Measurements from ENCODE around the gene UBE2S.
A peak's percentile ranks its signal among the peaks of the same experiment; 100 is the strongest.
"Not testable (repeated sequence)": the region's sequence is repeated elsewhere in the genome, so short reads cannot be mapped to it uniquely, and the experiment has no call there.

UBE2S gene

GRCh38 chr19:55407550-55407799, at the start of gene UBE2S:
UBE2S (minus strand) TSS chr19:55407788; CDS start chr19:55407589, 199 bp downstream.
- not testable (repeated sequence) for DNase-seq (ENCODE audit: low read depth)
- H3K4me3 ChIP-seq (ENCODE audit: low read depth, low read length) = peak within 1 kb of the TSS; percentile 71

- DNase-seq (ENCODE audit: low read depth) = no peak
- H3K4me3 ChIP-seq (ENCODE audit: low read depth, low read length) = no peak overlapping the region
These were observed 48.8 kb upstream of the UBE2S start for GRCh38 chr19:55456347-55456746.

GRCh38 chr19:55455576-55456235, 48.1 kb upstream of the UBE2S start:
- no peak overlapping the region for H3K4me3 ChIP-seq (ENCODE audit: low read depth, low read length)
- no peak for DNase-seq (ENCODE audit: low read depth)

- DNase-seq (ENCODE audit: low read depth) = no peak
- H3K4me3 ChIP-seq (ENCODE audit: low read depth, low read length) = no peak overlapping the region
These were observed 47.2 kb upstream of the UBE2S start for GRCh38 chr19:55454787-55455243.

GRCh38 chr19:55453511-55454260, 46.1 kb upstream of the UBE2S start:
- no peak for DNase-seq (ENCODE audit: low read depth)
- H3K4me3 ChIP-seq (ENCODE audit: low read depth, low read length) = no peak overlapping the region

GRCh38 chr19:55452749-55453346, 45.3 kb upstream of the UBE2S start:
- H3K4me3 ChIP-seq (ENCODE audit: low read depth, low read length) = peak overlapping the region; percentile 30
- no peak for DNase-seq (ENCODE audit: low read depth)

GRCh38 chr19:55451965-55452748, 44.6 kb upstream of the UBE2S start:
- no peak for DNase-seq (ENCODE audit: low read depth)
- peak overlapping the region; percentile 30 for H3K4me3 ChIP-seq (ENCODE audit: low read depth, low read length)

GRCh38 chr19:55451163-55451964, 43.8 kb upstream of the UBE2S start:
- peak overlapping the region; percentile 30 for H3K4me3 ChIP-seq (ENCODE audit: low read depth, low read length)
- DNase-seq (ENCODE audit: low read depth) = no peak

- no peak for DNase-seq (ENCODE audit: low read depth)
- no peak overlapping the region for H3K4me3 ChIP-seq (ENCODE audit: low read depth, low read length)
These were observed 41.9 kb upstream of the UBE2S start for GRCh38 chr19:55449469-55449868.

- DNase-seq (ENCODE audit: low read depth) = not testable (repeated sequence)
These were observed 40.5 kb upstream of the UBE2S start for GRCh38 chr19:55448175-55448490.

GRCh38 chr19:55447421-55448174, 40.0 kb upstream of the UBE2S start:
- no peak overlapping the region for H3K4me3 ChIP-seq (ENCODE audit: low read depth, low read length)
- DNase-seq (ENCODE audit: low read depth) = no peak

More at GRCh38 chr19:55448175-55448490, 40.5 kb upstream of the UBE2S start:
- H3K4me3 ChIP-seq (ENCODE audit: low read depth, low read length) = not testable (repeated sequence)

GRCh38 chr19:55446060-55446459, 38.5 kb upstream of the UBE2S start:
- no peak for DNase-seq (ENCODE audit: low read depth)
- no peak overlapping the region for H3K4me3 ChIP-seq (ENCODE audit: low read depth, low read length)

- DNase-seq (ENCODE audit: low read depth) = no peak
These were observed 37.1 kb upstream of the UBE2S start for GRCh38 chr19:55444646-55445045.

GRCh38 chr19:55443824-55444480, 36.4 kb upstream of the UBE2S start:
- no peak for DNase-seq (ENCODE audit: low read depth)
- H3K4me3 ChIP-seq (ENCODE audit: low read depth, low read length) = no peak overlapping the region

More at GRCh38 chr19:55444646-55445045, 37.1 kb upstream of the UBE2S start:
- no peak overlapping the region for H3K4me3 ChIP-seq (ENCODE audit: low read depth, low read length)

- H3K4me3 ChIP-seq (ENCODE audit: low read depth, low read length) = no peak within 1 kb of the TSS
These were observed 35.6 kb upstream of the UBE2S start, which contains the start of gene SHISA7 for GRCh38 chr19:55443045-55443823. SHISA7 (minus strand) TSS chr19:55443300; CDS start chr19:55442863, 437 bp downstream.

GRCh38 chr19:55442372-55442961, 34.9 kb upstream of the UBE2S start:
- no peak overlapping the region for H3K4me3 ChIP-seq (ENCODE audit: low read depth, low read length)
- no peak for DNase-seq (ENCODE audit: low read depth)

More at GRCh38 chr19:55443045-55443823, 35.6 kb upstream of the UBE2S start, which contains the start of gene SHISA7:
- DNase-seq (ENCODE audit: low read depth) = no peak
